WTC11 (cell line): ENCODE measurements around the gene PRCD.

Source experiments
- ATF1 ChIP-seq: sonication (generic); formaldehyde crosslinking; IDR thresholded peaks from 2 replicates; pipeline ENCODE4 v1.8.1; 2023; ENCODE audit warnings: mild to moderate bottlenecking, moderate library complexity, missing genetic modification reagents
- CTCF ChIP-seq: fragments of 200-600 bp; IDR thresholded peaks from 2 replicates; pipeline ENCODE4 v1.8.0; 2022; ENCODE audit warnings: antibody characterized with exemption
- IRF2 ChIP-seq: sonication (generic); formaldehyde crosslinking; IDR thresholded peaks from 2 replicates; pipeline ENCODE4 v1.8.0; 2022; ENCODE audit warnings: low read depth, missing genetic modification reagents, borderline replicate concordance
- TP53 ChIP-seq: sonication (generic); formaldehyde crosslinking; IDR thresholded peaks from 2 replicates; pipeline ENCODE4 v1.8.1; 2023; ENCODE audit warnings: mild to moderate bottlenecking, missing genetic modification reagents

- TF ChIP-seq CTCF (no peak), TP53 (CRISPR knock-in tag) (no peak), IRF2 (CRISPR knock-in tag) (no peak), ATF1 (CRISPR knock-in tag) (no peak)
Observed at GRCh38 chr17:76493505-76494167, 46.2 kb upstream of the PRCD start.
